Activated T-helper 1 cell treated with anti-CD3 and anti-CD28 coated beads, Interleukin-12 subunit alpha, Interleukin-12 subunit beta, Interleukin-2, Interleukin-4 antibody, amounts not matched to agents 30 ng/mL and 10 ng/mL and 1 ng/mL, durations not matched to agents 14 hours and 24 hours and 36 hours (primary cell): Measurements from ENCODE around the gene AMFR. TPM values are rescaled to one million over a fixed set of nuclear protein-coding genes. Genes with fewer than 3 reads are reported as not detected.

Experiments used
- total RNA-seq: library from RNA; stranded (reverse); gene quantifications from 2 replicates; pipeline ENCODE4 v1.2.3, GENCODE V29; 2022

The AMFR gene
- total RNA-seq, 1 donor from 2014 or later = 57.2 TPM

Other genes with a start within 250 kb of the AMFR start
- 1.7 and 2.0 TPM in 2 replicates for gene GNAO1, start 234.1 kb downstream of the AMFR start, total RNA-seq
- 271 and 313 TPM in 2 replicates for gene NUDT21, start 25.8 kb upstream of the AMFR start, total RNA-seq
- 87.9 and 90.9 TPM in 2 replicates for gene OGFOD1, start 26.0 kb upstream of the AMFR start, total RNA-seq
- gene BBS2, start 94.5 kb upstream of the AMFR start, total RNA-seq = 7.4 and 12.3 TPM in 2 replicates
- gene MT4, start 139.5 kb upstream of the AMFR start, total RNA-seq = not detected in 2 replicates
- 1.9 and 2.7 TPM in 2 replicates for gene MT3, start 164.0 kb upstream of the AMFR start, total RNA-seq
- gene MT2A, start 183.0 kb upstream of the AMFR start, total RNA-seq = 348 and 365 TPM in 2 replicates
- gene MT1E, start 200.2 kb upstream of the AMFR start, total RNA-seq = 135 TPM in 2 replicates
- gene MT1M, start 207.1 kb upstream of the AMFR start, total RNA-seq = not detected in 2 replicates
- 0.60 and 4.1 TPM in 2 replicates for gene MT1A, start 213.1 kb upstream of the AMFR start, total RNA-seq
- not detected in 2 replicates for gene MT1B, start 226.3 kb upstream of the AMFR start, total RNA-seq
- gene MT1F, start 232.4 kb upstream of the AMFR start, total RNA-seq = 4.3 and 5.2 TPM in 2 replicates
- 28.5 and 29.1 TPM in 2 replicates for gene MT1G, start 242.5 kb upstream of the AMFR start, total RNA-seq
- gene MT1H, start 244.3 kb upstream of the AMFR start, total RNA-seq = 1.4 TPM in 1 of 2 replicates, not detected in the other